SK-N-SH (cell line): ENCODE results near the gene PHF1. TPM values are rescaled to one million over a fixed set of nuclear protein-coding genes. Genes with fewer than 3 reads are reported as not detected.

Source experiments
- CTCF ChIA-PET: fragments of 300-600, 350-600 bp; formaldehyde crosslinking; extraction: SDS; loops from one replicate; lab custom pipeline; 2021; lab: Yijun Ruan, JAX
- POLR2A ChIA-PET: fragments of 350-600 bp; sonication (Branson Sonifier 250); formaldehyde crosslinking; extraction: SDS; loops from one replicate; lab custom pipeline; 2020; ENCODE audit warnings: antibody characterized with exemption, inconsistent platforms; lab: Yijun Ruan, JAX
- DNase-seq: peaks from one replicate; pipeline ENCODE4 v3.0.0; 2012
- H2AFZ ChIP-seq: fragments of 200-600 bp; sonication (generic); 2 replicates; pipeline ENCODE4 v1.8.1; 2016; ENCODE audit warnings: antibody characterized with exemption, mild to moderate bottlenecking, low read depth
- H3F3A ChIP-seq: fragments of 200-600 bp; sonication (generic); replicated peaks from 2 replicates; pipeline ENCODE3; 2016; ENCODE audit warnings: antibody characterized with exemption, mild to moderate bottlenecking; ENCODE audit not compliant: insufficient read depth
- H3K27ac ChIP-seq, 2 experiments: fragments of 200-500 bp in 1 of 2; fragments of 200-600 bp in 1 of 2; sonication (Bioruptor generic) in 1 of 2; sonication (generic), shearing (Covaris generic) in 1 of 2; 2 replicates each; pipeline versions ENCODE4 v1.5.1 to v1.6.1; 2014 to 2016; ENCODE audit warnings: low read depth in 2 of 2, inconsistent platforms in 1 of 2, low read length in 1 of 2, mild to moderate bottlenecking in 1 of 2, mixed read lengths in 1 of 2
- H3K27me3 ChIP-seq: fragments of 200-600 bp; sonication (generic), shearing (Covaris generic); 2 replicates; pipeline ENCODE4 v1.6.1; 2016; ENCODE audit warnings: mixed run types; ENCODE audit not compliant: insufficient read depth
- H3K36me3 ChIP-seq, 2 experiments: fragments of 200-500 bp in 1 of 2; fragments of 200-600 bp in 1 of 2; sonication (Bioruptor generic) in 1 of 2; sonication (generic) in 1 of 2; replicated peaks in 1 of 2; 2 replicates each; pipeline versions ENCODE3 to v1.5.1; 2014 to 2016; ENCODE audit warnings: low read length in 1 of 2, mild to moderate bottlenecking in 1 of 2; ENCODE audit not compliant: insufficient read depth in 2 of 2, control insufficient read depth in 1 of 2
- H3K4me1 ChIP-seq, 2 experiments: fragments of 200-500 bp in 1 of 2; fragments of 200-600 bp in 1 of 2; sonication (Bioruptor generic) in 1 of 2; sonication (generic), shearing (Covaris generic) in 1 of 2; 2 replicates each; pipeline versions ENCODE4 v1.5.1 to v1.6.1; 2014 to 2016; ENCODE audit warnings: low read depth in 1 of 2, low read length in 1 of 2, mixed run types in 1 of 2; ENCODE audit not compliant: insufficient read depth in 2 of 2, control insufficient read depth in 1 of 2
- H3K4me2 ChIP-seq: fragments of 200-600 bp; sonication (generic), shearing (Covaris generic); 2 replicates; pipeline ENCODE4 v1.6.1; 2017; ENCODE audit warnings: mixed run types
- H3K4me3 ChIP-seq, 2 experiments: fragments of 200-500 bp in 1 of 2; fragments of 200-600 bp in 1 of 2; sonication (Bioruptor generic) in 1 of 2; sonication (generic), shearing (Covaris generic) in 1 of 2; 2 replicates each; pipeline versions ENCODE4 v1.5.1 to v1.8.1; 2014 to 2016; ENCODE audit warnings: low read depth in 2 of 2, inconsistent platforms in 1 of 2, low read length in 1 of 2, mild to moderate bottlenecking in 1 of 2, mixed read lengths in 1 of 2, moderate library complexity in 1 of 2
- H3K79me2 ChIP-seq: fragments of 200-600 bp; sonication (generic); 2 replicates; pipeline ENCODE4 v1.8.1; 2017; ENCODE audit warnings: mild to moderate bottlenecking; ENCODE audit not compliant: insufficient read depth
- H3K9ac ChIP-seq: fragments of 200-600 bp; sonication (generic); 2 replicates; pipeline ENCODE4 v1.6.1; 2017; ENCODE audit warnings: mixed run types
- H3K9me2 ChIP-seq: fragments of 200-600 bp; sonication (generic); 2 replicates; pipeline ENCODE4 v1.6.1; 2017; ENCODE audit warnings: mixed run types
- H3K9me3 ChIP-seq: fragments of 200-600 bp; sonication (generic); 2 replicates; pipeline ENCODE4 v1.6.1; 2017; ENCODE audit warnings: mixed run types, mild to moderate bottlenecking, moderate library complexity
- H4K20me1 ChIP-seq: fragments of 200-600 bp; sonication (generic); 2 replicates; pipeline ENCODE4 v1.6.1; 2017; ENCODE audit warnings: mild to moderate bottlenecking, mixed run types; ENCODE audit not compliant: insufficient read depth
- CHD2 ChIP-seq: fragments of 150-350 bp; IDR thresholded peaks from 2 replicates; pipeline ENCODE4 v1.6.1; 2018; ENCODE audit warnings: low read length; ENCODE audit not compliant: partially characterized antibody
- EP300 ChIP-seq, 2 experiments: IDR thresholded peaks; 2 replicates each; pipeline versions ENCODE4 v1.4.0 to v1.6.1; 2012; ENCODE audit warnings: borderline replicate concordance in 1 of 2, low read depth in 1 of 2, low read length in 1 of 2
- EZH2phosphoT487 ChIP-seq: fragments of 200-600 bp; sonication (generic); IDR thresholded peaks from 2 replicates; pipeline ENCODE4 v1.6.1; 2017; ENCODE audit warnings: low read depth, mixed run types, mild to moderate bottlenecking, antibody characterized with exemption, moderate library complexity, borderline replicate concordance
- FOSL2 ChIP-seq: IDR thresholded peaks from 2 replicates; pipeline ENCODE4 v1.4.0; 2012; ENCODE audit warnings: low read depth, mild to moderate bottlenecking, moderate library complexity, borderline replicate concordance
- FOXJ3 ChIP-seq: sonication (generic); formaldehyde crosslinking; IDR thresholded peaks from 2 replicates; pipeline ENCODE4 v1.5.1; 2020; ENCODE audit warnings: mild to moderate bottlenecking, missing genetic modification reagents
- FOXM1 ChIP-seq: IDR thresholded peaks from 2 replicates; pipeline ENCODE4 v1.4.0; 2012; ENCODE audit warnings: low read depth, mild to moderate bottlenecking
- GABPA ChIP-seq: IDR thresholded peaks from 2 replicates; pipeline ENCODE4 v1.4.0; 2012; ENCODE audit warnings: low read depth, mild to moderate bottlenecking
- GATA2 ChIP-seq: sonication (generic); formaldehyde crosslinking; IDR thresholded peaks from 2 replicates; pipeline ENCODE4 v1.5.0; 2020; ENCODE audit warnings: mild to moderate bottlenecking, missing genetic modification reagents
- MEF2A ChIP-seq: IDR thresholded peaks from 2 replicates; pipeline ENCODE4 v1.4.0; 2012; ENCODE audit warnings: low read depth, borderline replicate concordance
- MXI1 ChIP-seq: IDR thresholded peaks from 2 replicates; pipeline ENCODE4 v1.6.1; 2012; ENCODE audit warnings: mild to moderate bottlenecking, low read depth, low read length, improper control_type of control experiment
- NFIC ChIP-seq: IDR thresholded peaks from 2 replicates; pipeline ENCODE4 v1.4.0; 2012; ENCODE audit warnings: borderline replicate concordance
- NRF1 ChIP-seq: IDR thresholded peaks from 2 replicates; pipeline ENCODE4 v1.6.1; 2012; ENCODE audit warnings: low read depth, mild to moderate bottlenecking, low read length
- RCOR1 ChIP-seq: fragments of 150-350 bp; IDR thresholded peaks from 2 replicates; pipeline ENCODE4 v1.6.1; 2017; ENCODE audit warnings: antibody characterized with exemption, low read length
- RFX5 ChIP-seq: IDR thresholded peaks from 2 replicates; pipeline ENCODE4 v1.6.1; 2012; ENCODE audit warnings: mild to moderate bottlenecking, improper control_type of control experiment, low read length
- RXRA ChIP-seq: IDR thresholded peaks from 2 replicates; pipeline ENCODE4 v1.4.0; 2012; ENCODE audit warnings: low read depth, mild to moderate bottlenecking, borderline replicate concordance
- SIN3A ChIP-seq: IDR thresholded peaks from 2 replicates; pipeline ENCODE4 v1.6.1; 2012; ENCODE audit warnings: low read depth, mild to moderate bottlenecking, low read length, moderate library complexity, borderline replicate concordance
- TAF1 ChIP-seq: IDR thresholded peaks from 2 replicates; pipeline ENCODE4 v1.6.1; 2012; ENCODE audit warnings: low read depth, mild to moderate bottlenecking, low read length, moderate library complexity, borderline replicate concordance
- TCF12 ChIP-seq: IDR thresholded peaks from 2 replicates; pipeline ENCODE4 v1.4.0; 2012
- YY1 ChIP-seq: IDR thresholded peaks from 2 replicates; pipeline ENCODE4 v1.4.0; 2012; ENCODE audit warnings: low read depth, mild to moderate bottlenecking
- WGBS: methylation state at CpG from one replicate; pipeline ENCODE4 v1.1.6; 2017; ENCODE audit warnings: low lambda C conversion rate; 5-methylcytosine and 5-hydroxymethylcytosine counted together
- polyA plus RNA-seq, 3 experiments: library from polyadenylated mRNA; depleted of rRNA; stranded (reverse); fragments of >200 nt; gene quantifications; 2 replicates each; pipeline ENCODE4 v1.2.3, GENCODE V29; 2012
- TF ChIP-seq, protein P1 (sequence below): IDR thresholded peaks from 2 replicates; pipeline ENCODE4 v1.4.0; 2012; ENCODE audit warnings: low read depth, borderline replicate concordance
- TF ChIP-seq, protein P2 (sequence below): IDR thresholded peaks from 2 replicates; pipeline ENCODE4 v1.4.0; 2012; ENCODE audit warnings: low read depth
- TF ChIP-seq, protein P3 (sequence below): IDR thresholded peaks from 2 replicates; pipeline ENCODE4 v1.4.0; 2012; ENCODE audit warnings: low read depth, borderline replicate concordance

Gene PHF1
- polyA plus RNA-seq, 1 of the 3 experiments (the other 2 are of a cell fraction) = 48.7 TPM

DNA sequence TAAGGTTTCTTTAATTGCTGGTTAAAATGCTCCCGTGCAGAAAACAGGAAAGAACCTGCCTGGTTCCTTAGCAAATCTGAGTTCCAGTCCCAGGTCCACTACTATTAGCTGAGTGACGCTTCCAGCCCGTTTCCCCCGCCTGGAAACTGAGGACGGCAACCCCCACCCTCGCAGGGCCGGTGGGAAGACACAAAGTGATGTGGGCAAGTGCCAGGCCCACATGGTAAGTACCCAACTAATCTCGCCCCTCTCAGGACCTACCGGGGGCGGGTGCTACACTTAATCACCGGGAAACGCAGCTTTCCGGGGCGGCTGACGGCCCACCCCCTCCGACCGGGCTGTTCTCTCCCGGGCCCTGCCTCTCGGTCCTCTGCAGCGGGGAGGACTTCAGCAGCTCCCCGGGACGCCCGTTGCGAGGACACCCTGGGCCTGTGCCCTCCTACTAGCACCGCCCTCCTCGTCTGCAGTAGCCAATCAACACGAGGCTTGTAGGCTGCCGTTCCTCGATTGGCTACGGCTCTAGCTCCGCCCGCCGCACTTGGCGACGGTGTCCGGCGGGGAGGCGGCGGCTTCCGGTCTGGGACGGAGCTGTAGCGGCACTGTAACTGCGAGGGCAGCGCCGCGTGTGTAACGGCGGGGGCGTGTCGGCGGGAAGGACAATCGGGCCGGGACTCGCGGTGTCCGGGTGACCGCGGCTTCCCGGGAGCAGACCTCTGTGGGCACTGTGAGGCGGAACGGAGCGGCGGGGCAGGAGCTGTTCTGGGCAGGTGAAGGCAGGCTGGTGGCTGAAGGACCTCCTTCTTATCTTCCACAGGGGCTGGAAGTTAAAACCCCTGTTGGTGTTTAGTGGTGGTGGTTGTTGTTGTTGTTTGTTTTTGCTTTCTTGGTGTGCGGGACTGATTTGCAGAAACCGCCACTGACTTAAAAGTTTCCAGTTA, 43.5 kb downstream of the PHF1 start, which contains the start of gene ZBTB9 (continued):
- no peak for TF ChIP-seq FOXM1
- no peak for TF ChIP-seq RCOR1
- peak; percentile 92 for TF ChIP-seq GABPA
- TF ChIP-seq NFIC = no peak
- TF ChIP-seq SIN3A = peak; percentile 93
- 0 out of 2 replicates have a peak, but pooled peaks have one; percentile 14 for TF ChIP-seq NRF1
- no peak for TF ChIP-seq EZH2phosphoT487
- TF ChIP-seq CHD2 = peak; percentile 80
- no peak for TF ChIP-seq RXRA
- no peak for TF ChIP-seq TCF12
- TF ChIP-seq MEF2A = no peak
- peak; percentile 8; the same call in 1 of the 2 replicates for TF ChIP-seq FOXJ3 (CRISPR knock-in tag)
- no peak for TF ChIP-seq EP300 (IDR thresholded peaks at IDR 0.05; ENCODE audit: borderline replicate concordance in 1 of 2, low read depth in 1 of 2, low read length in 1 of 2)
- TF ChIP-seq RFX5 = no peak

DNA sequence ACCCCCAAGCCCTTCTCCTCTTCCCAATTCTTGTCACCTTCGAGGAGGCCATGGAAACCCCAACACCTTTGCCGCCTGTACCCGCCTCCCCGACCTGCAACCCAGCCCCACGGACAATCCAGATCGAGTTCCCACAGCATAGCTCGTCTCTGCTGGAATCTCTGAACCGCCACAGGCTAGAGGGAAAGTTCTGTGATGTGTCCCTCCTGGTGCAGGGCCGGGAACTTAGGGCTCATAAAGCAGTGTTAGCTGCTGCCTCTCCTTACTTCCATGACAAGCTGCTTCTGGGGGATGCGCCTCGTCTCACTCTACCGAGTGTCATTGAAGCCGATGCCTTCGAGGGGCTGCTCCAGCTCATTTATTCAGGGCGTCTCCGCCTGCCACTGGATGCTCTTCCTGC, 44.2 kb downstream of the PHF1 start:
- H3K9ac ChIP-seq = peak overlapping the region; percentile 71
- TF ChIP-seq FOXJ3 (CRISPR knock-in tag) (no peak), FOSL2 (no peak), NFIC (no peak), TCF12 (no peak), EP300 (IDR thresholded peaks at IDR 0.05; ENCODE audit: borderline replicate concordance in 1 of 2, low read depth in 1 of 2, low read length in 1 of 2) (no peak)
- no peaks in the 10 kb centered on the region for H3K9me2 ChIP-seq
- H3K4me3 ChIP-seq = peak overlapping the region; percentile 81 to 85
- no peaks in the 10 kb centered on the region for H3K27me3 ChIP-seq
- H3K79me2 ChIP-seq = peaks cover 32% of the 10 kb centered on the region
- H3K27ac ChIP-seq = peak overlapping the region in 1 of 2 experiments; percentile 18; a peak in 2 of 4 replicates
- CTCF ChIA-PET = interaction anchor here (1.3 to 2.0 kb wide), 4 partner anchors 14 to 130 kb away, joined by 3 to 8 read pairs (median 4); no protein-coding TSS in a partner anchor
- H3F3A ChIP-seq = peaks cover 10% of the 10 kb centered on the region
- peak; percentile 16 for DNase-seq
- H3K4me2 ChIP-seq = peak overlapping the region; percentile 82
- H4K20me1 ChIP-seq = no peaks in the 10 kb centered on the region
- peak overlapping the region; percentile 85; the same call in 1 of the 2 replicates for H2AFZ ChIP-seq
- POLR2A ChIA-PET = interaction anchor here (1.5 to 1.7 kb wide), 2 partner anchors 24 to 37 kb away, joined by 8 to 9 read pairs; partner anchors contain the start of gene CUTA
- H3K9me3 ChIP-seq = no peaks in the 10 kb centered on the region
- peaks cover 10 to 21% of the 10 kb centered on the region in 2 experiments for H3K36me3 ChIP-seq
- 11% methylated on average over 14 of the region's 16 CpGs for WGBS
- H3K4me1 ChIP-seq = peaks cover 0 to 21% of the 10 kb centered on the region in 2 experiments; a peak in 1 of 4 replicates

DNA sequence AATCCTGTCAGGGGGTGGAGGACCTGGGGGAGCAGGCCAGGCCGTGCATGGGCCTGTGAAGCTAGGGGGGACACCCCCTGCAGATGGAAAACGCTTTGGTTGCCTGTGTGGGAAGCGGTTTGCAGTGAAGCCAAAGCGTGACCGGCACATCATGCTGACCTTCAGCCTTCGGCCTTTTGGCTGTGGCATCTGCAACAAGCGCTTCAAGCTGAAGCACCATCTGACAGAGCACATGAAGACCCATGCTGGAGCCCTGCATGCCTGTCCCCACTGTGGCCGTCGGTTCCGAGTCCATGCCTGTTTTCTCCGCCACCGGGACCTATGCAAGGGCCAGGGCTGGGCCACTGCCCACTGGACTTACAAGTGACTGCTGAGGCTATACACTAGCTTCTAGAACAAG, 45.3 kb downstream of the PHF1 start:
- no peak overlapping the region for H3K4me2 ChIP-seq
- peaks cover 0 to 21% of the 10 kb centered on the region in 2 experiments; a peak in 1 of 4 replicates for H3K4me1 ChIP-seq
- no peak overlapping the region for H3K27ac ChIP-seq
- no peak overlapping the region for H3K9ac ChIP-seq
- no peaks in the 10 kb centered on the region for H3K9me2 ChIP-seq
- H3K27me3 ChIP-seq = no peaks in the 10 kb centered on the region
- DNase-seq = no peak
- H3K9me3 ChIP-seq = no peaks in the 10 kb centered on the region
- H3F3A ChIP-seq = no peaks in the 10 kb centered on the region
- ChIA-PET POLR2A (no interaction called here), CTCF (interaction anchor here (1.4 to 2.0 kb wide), 2 partner anchors 65 to 129 kb away, joined by 3 to 4 read pairs; no protein-coding TSS in a partner anchor)
- WGBS = no CpG with 5 or more reads among the region's 12 CpGs
- peaks cover 10 to 21% of the 10 kb centered on the region in 2 experiments for H3K36me3 ChIP-seq
- no peak overlapping the region for H2AFZ ChIP-seq
- H3K4me3 ChIP-seq = no peak overlapping the region
- peaks cover 32% of the 10 kb centered on the region for H3K79me2 ChIP-seq
- no peaks in the 10 kb centered on the region for H4K20me1 ChIP-seq
- TF ChIP-seq RXRA (no peak), EP300 (IDR thresholded peaks at IDR 0.05; ENCODE audit: borderline replicate concordance in 1 of 2, low read depth in 1 of 2, low read length in 1 of 2) (no peak), GATA2 (no peak), FOXM1 (no peak), TAF1 (no peak), FOXJ3 (CRISPR knock-in tag) (no peak), MXI1 (no peak), YY1 (no peak)
- TF ChIP-seq, protein P1, sequence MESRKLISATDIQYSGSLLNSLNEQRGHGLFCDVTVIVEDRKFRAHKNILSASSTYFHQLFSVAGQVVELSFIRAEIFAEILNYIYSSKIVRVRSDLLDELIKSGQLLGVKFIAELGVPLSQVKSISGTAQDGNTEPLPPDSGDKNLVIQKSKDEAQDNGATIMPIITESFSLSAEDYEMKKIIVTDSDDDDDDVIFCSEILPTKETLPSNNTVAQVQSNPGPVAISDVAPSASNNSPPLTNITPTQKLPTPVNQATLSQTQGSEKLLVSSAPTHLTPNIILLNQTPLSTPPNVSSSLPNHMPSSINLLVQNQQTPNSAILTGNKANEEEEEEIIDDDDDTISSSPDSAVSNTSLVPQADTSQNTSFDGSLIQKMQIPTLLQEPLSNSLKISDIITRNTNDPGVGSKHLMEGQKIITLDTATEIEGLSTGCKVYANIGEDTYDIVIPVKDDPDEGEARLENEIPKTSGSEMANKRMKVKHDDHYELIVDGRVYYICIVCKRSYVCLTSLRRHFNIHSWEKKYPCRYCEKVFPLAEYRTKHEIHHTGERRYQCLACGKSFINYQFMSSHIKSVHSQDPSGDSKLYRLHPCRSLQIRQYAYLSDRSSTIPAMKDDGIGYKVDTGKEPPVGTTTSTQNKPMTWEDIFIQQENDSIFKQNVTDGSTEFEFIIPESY = no peak
- TF ChIP-seq, protein P2, sequence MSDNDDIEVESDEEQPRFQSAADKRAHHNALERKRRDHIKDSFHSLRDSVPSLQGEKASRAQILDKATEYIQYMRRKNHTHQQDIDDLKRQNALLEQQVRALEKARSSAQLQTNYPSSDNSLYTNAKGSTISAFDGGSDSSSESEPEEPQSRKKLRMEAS = no peak
- TF ChIP-seq, protein P3, sequence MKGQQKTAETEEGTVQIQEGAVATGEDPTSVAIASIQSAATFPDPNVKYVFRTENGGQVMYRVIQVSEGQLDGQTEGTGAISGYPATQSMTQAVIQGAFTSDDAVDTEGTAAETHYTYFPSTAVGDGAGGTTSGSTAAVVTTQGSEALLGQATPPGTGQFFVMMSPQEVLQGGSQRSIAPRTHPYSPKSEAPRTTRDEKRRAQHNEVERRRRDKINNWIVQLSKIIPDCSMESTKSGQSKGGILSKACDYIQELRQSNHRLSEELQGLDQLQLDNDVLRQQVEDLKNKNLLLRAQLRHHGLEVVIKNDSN = no peak
